HG03354 (cell line): Measurements from ENCODE around the gene ETHE1.
"Not testable (repeated sequence)": the region's sequence is repeated elsewhere in the genome, so short reads cannot be mapped to it uniquely, and the experiment has no call there.

ENCODE experiments used
- ATAC-seq: cut with Tn5 transposase; IDR thresholded peaks from one replicate; pipeline ENCODE4 v1.9.1; 2021; ENCODE audit warnings: mild to moderate bottlenecking; ENCODE audit not compliant: unreplicated experiment, poor library complexity, severe bottlenecking

Gene ETHE1

GRCh38 chr19:43525836-43526771 is 897 bp downstream of the ETHE1 start:
- no peak for ATAC-seq

GRCh38 chr19:43524922-43525835 is 1.8 kb downstream of the ETHE1 start:
- ATAC-seq, result no peak

GRCh38 chr19:43523696-43524095 is 3.3 kb downstream of the ETHE1 start:
- not testable (repeated sequence) for ATAC-seq

GRCh38 chr19:43522929-43523328 is 4.1 kb downstream of the ETHE1 start:
- ATAC-seq, result no peak

- ATAC-seq, result no peak
These were observed 7.4 kb downstream of the ETHE1 start for GRCh38 chr19:43519436-43520088.

GRCh38 chr19:43518051-43518450 is 8.9 kb downstream of the ETHE1 start:
- ATAC-seq, result no peak

GRCh38 chr19:43512399-43512798 is 14.6 kb downstream of the ETHE1 start:
- not testable (repeated sequence) for ATAC-seq

- no peak for ATAC-seq
These were observed 15.7 kb downstream of the ETHE1 start for GRCh38 chr19:43511324-43511723.

GRCh38 chr19:43510713-43511112 is 16.3 kb downstream of the ETHE1 start:
- no peak for ATAC-seq

- ATAC-seq, result no peak
These were observed 19.1 kb downstream of the ETHE1 start for GRCh38 chr19:43507880-43508279.

- no peak for ATAC-seq
These were observed 20.4 kb downstream of the ETHE1 start for GRCh38 chr19:43506629-43507028.

- ATAC-seq, result no peak
These were observed 21.1 kb downstream of the ETHE1 start for GRCh38 chr19:43505941-43506340.

GRCh38 chr19:43505186-43505456 is 21.9 kb downstream of the ETHE1 start:
- ATAC-seq, result no peak

- peak; percentile 29 for ATAC-seq
These were observed 22.4 kb downstream of the ETHE1 start, which contains the start of gene PHLDB3 for GRCh38 chr19:43504426-43505185. PHLDB3 (minus strand) TSS chr19:43504746; CDS start chr19:43504118, 628 bp downstream.

- peak; percentile 86 for ATAC-seq
These were observed 23.2 kb downstream of the ETHE1 start for GRCh38 chr19:43503501-43504425.

- no peak for ATAC-seq
These were observed 24.5 kb downstream of the ETHE1 start for GRCh38 chr19:43502419-43502976.

GRCh38 chr19:43501661-43502418 is 25.2 kb downstream of the ETHE1 start:
- ATAC-seq, result no peak
